WTC11 (cell line): ENCODE data around the gene TAS2R43. TPM values are rescaled to one million over a fixed set of nuclear protein-coding genes. Genes with fewer than 3 reads are reported as not detected.
"Not testable (repeated sequence)": the region's sequence is repeated elsewhere in the genome, so short reads cannot be mapped to it uniquely, and the experiment has no call there.

Experiments
- ATAC-seq: fragments of 200-7000 bp; cut with Tn5 transposase; 2 replicates; pipeline ENCODE4 v1.10.0; 2021; ENCODE audit warnings: mild to moderate bottlenecking, moderate library complexity
- CTCF ChIA-PET: fragments of 300-600 bp; sonication (Branson Sonifier 250); formaldehyde crosslinking; loops from one replicate; lab custom pipeline; 2021; ENCODE audit warnings: antibody characterized with exemption; lab: Charles Lee
- POLR2A ChIA-PET: fragments of 350-600 bp; sonication (Branson Sonifier 250); formaldehyde crosslinking; loops from one replicate; lab custom pipeline; 2021; ENCODE audit warnings: antibody characterized with exemption; lab: Charles Lee
- DNase-seq: peaks from one replicate; pipeline ENCODE4 v3.0.0; 2021; ENCODE audit warnings: low spot score
- H3K27ac Mint-ChIP-seq: 2 replicates; pipeline ENCODE4 v1.8.0; 2021; ENCODE audit warnings: mixed read lengths
- H3K27me3 Mint-ChIP-seq: 2 replicates; pipeline ENCODE4 v1.8.0; 2021; ENCODE audit warnings: low read depth, mild to moderate bottlenecking, moderate library complexity, mixed read lengths
- H3K36me3 Mint-ChIP-seq: 2 replicates; pipeline ENCODE4 v1.8.0; 2021; ENCODE audit warnings: mixed read lengths
- H3K4me1 Mint-ChIP-seq: 2 replicates; pipeline ENCODE4 v1.8.0; 2022; ENCODE audit warnings: mixed read lengths
- H3K4me3 Mint-ChIP-seq: 2 replicates; pipeline ENCODE4 v1.8.0; 2021; ENCODE audit warnings: mild to moderate bottlenecking, moderate library complexity, mixed read lengths
- H3K9me3 Mint-ChIP-seq: 2 replicates; pipeline ENCODE4 v1.8.0; 2021; ENCODE audit warnings: mixed read lengths
- CBFB ChIP-seq: sonication (generic); formaldehyde crosslinking; IDR thresholded peaks from 2 replicates; pipeline ENCODE4 v1.8.1; 2022; ENCODE audit warnings: mild to moderate bottlenecking, low read depth, missing genetic modification reagents
- CREM ChIP-seq: sonication (generic); formaldehyde crosslinking; IDR thresholded peaks from 2 replicates; pipeline ENCODE4 v1.8.1; 2022; ENCODE audit warnings: mild to moderate bottlenecking, missing genetic modification reagents, moderate library complexity
- EMX1 ChIP-seq: fragments of 250-450 bp; sonication (Bioruptor Pico); IDR thresholded peaks from 2 replicates; pipeline ENCODE4 v1.8.0; 2021; ENCODE audit warnings: mild to moderate bottlenecking
- GABPB1 ChIP-seq: sonication (generic); formaldehyde crosslinking; IDR thresholded peaks from 2 replicates; pipeline ENCODE4 v1.8.1; 2023; ENCODE audit warnings: mild to moderate bottlenecking, missing genetic modification reagents
- JUN ChIP-seq: sonication (generic); formaldehyde crosslinking; IDR thresholded peaks from 2 replicates; pipeline ENCODE4 v1.8.0; 2023; ENCODE audit warnings: mild to moderate bottlenecking, missing genetic modification reagents
- KAT7 ChIP-seq: sonication (generic); formaldehyde crosslinking; IDR thresholded peaks from 2 replicates; pipeline ENCODE4 v1.8.1; 2023; ENCODE audit warnings: missing genetic modification reagents, mild to moderate bottlenecking, borderline replicate concordance
- MYBL2 ChIP-seq: sonication (generic); formaldehyde crosslinking; IDR thresholded peaks from 2 replicates; pipeline ENCODE4 v1.8.1; 2023; ENCODE audit warnings: mild to moderate bottlenecking, moderate library complexity, missing genetic modification reagents
- NFE2L1 ChIP-seq: sonication (generic); formaldehyde crosslinking; IDR thresholded peaks from 2 replicates; pipeline ENCODE4 v1.8.1; 2023; ENCODE audit warnings: missing genetic modification reagents
- NR1H2 ChIP-seq: sonication (generic); formaldehyde crosslinking; IDR thresholded peaks from 2 replicates; pipeline ENCODE4 v1.9.0; 2021; ENCODE audit warnings: mild to moderate bottlenecking, moderate library complexity, missing genetic modification reagents
- NR3C1 ChIP-seq: sonication (generic); formaldehyde crosslinking; conservative IDR thresholded peaks from 2 replicates; pipeline ENCODE4 v1.8.1; 2023; ENCODE audit warnings: low read depth, mild to moderate bottlenecking, missing genetic modification reagents
- SMAD4 ChIP-seq: sonication (generic); formaldehyde crosslinking; IDR thresholded peaks from 2 replicates; pipeline ENCODE4 v1.8.0; 2022; ENCODE audit warnings: mild to moderate bottlenecking, missing genetic modification reagents
- total RNA-seq: library from RNA; stranded (reverse); gene quantifications from 3 replicates; pipeline ENCODE4 v1.2.3, GENCODE V29; 2021
- TF ChIP-seq, protein P1 (sequence below): fragments of 200-600 bp; IDR thresholded peaks from 2 replicates; pipeline ENCODE4 v1.8.0; 2022; ENCODE audit warnings: antibody characterized with exemption
- TF ChIP-seq, protein P2 (sequence below): sonication (generic); formaldehyde crosslinking; IDR thresholded peaks from 2 replicates; pipeline ENCODE4 v1.8.1; 2023; ENCODE audit warnings: mild to moderate bottlenecking, missing genetic modification reagents
- TF ChIP-seq, protein P3 (sequence below): fragments of 250-450 bp; sonication (Bioruptor Pico); IDR thresholded peaks from 2 replicates; pipeline ENCODE4 v1.8.0; 2021; ENCODE audit warnings: mild to moderate bottlenecking
- TF ChIP-seq, protein P4 (sequence below): sonication (generic); formaldehyde crosslinking; IDR thresholded peaks from 2 replicates; pipeline ENCODE4 v1.8.1; 2022; ENCODE audit warnings: low read depth, mild to moderate bottlenecking, moderate library complexity, missing genetic modification reagents, borderline replicate concordance

Gene TAS2R43
- total RNA-seq, 1 experiment from 2014 or later = 0.28 TPM

DNA sequence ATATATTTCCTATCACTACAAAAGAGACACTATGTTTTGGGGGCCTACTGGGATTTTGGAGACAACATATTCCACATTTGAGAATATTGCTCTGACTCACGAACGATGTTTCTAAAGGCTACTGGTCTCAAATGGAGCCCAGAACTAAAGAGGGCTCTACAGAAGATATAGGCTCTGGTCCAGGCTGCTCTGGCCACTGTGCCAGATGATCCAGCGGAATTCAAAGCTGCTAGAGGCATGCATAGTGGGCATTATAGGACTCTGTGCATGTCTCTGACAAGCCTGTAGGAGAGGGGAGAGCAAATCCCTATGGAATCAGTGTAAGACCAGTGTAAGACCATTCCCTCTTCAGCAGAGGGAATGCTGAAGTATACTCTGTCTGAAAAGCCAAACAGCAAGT, 38.3 kb upstream of the TAS2R43 start (continued):
- TF ChIP-seq, protein P1, sequence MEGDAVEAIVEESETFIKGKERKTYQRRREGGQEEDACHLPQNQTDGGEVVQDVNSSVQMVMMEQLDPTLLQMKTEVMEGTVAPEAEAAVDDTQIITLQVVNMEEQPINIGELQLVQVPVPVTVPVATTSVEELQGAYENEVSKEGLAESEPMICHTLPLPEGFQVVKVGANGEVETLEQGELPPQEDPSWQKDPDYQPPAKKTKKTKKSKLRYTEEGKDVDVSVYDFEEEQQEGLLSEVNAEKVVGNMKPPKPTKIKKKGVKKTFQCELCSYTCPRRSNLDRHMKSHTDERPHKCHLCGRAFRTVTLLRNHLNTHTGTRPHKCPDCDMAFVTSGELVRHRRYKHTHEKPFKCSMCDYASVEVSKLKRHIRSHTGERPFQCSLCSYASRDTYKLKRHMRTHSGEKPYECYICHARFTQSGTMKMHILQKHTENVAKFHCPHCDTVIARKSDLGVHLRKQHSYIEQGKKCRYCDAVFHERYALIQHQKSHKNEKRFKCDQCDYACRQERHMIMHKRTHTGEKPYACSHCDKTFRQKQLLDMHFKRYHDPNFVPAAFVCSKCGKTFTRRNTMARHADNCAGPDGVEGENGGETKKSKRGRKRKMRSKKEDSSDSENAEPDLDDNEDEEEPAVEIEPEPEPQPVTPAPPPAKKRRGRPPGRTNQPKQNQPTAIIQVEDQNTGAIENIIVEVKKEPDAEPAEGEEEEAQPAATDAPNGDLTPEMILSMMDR = no peak
- TF ChIP-seq CBFB (CRISPR knock-in tag) = no peak
- TF ChIP-seq, all 79 proteins: peak for 0

DNA sequence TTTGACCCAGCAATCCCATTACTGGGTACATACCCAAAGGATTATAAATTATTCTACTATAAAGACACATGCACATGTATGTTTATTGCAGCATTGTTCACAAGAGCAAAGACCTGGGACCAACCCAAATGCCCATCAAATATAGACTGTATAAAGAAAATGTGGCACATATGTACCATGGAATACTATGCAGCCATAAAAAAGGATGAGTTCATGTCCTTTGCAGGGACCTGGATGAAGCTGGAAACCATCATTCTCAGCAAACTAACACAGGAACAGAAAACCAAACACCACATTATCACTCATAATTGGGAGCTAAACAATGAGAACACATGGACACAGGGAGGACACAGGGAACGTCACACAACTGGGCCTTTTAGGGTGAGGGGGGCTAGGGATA, 22.0 kb upstream of the TAS2R43 start:
- CTCF ChIA-PET, POLR2A ChIA-PET, ATAC-seq, H3K27ac Mint-ChIP-seq, H3K27me3 Mint-ChIP-seq, DNase-seq, H3K4me3 Mint-ChIP-seq: not testable (repeated sequence)
- peaks cover 46% of the 10 kb centered on the region for H3K36me3 Mint-ChIP-seq
- peaks cover 44% of the 10 kb centered on the region for H3K9me3 Mint-ChIP-seq
- peaks cover 37% of the 10 kb centered on the region for H3K4me1 Mint-ChIP-seq

DNA sequence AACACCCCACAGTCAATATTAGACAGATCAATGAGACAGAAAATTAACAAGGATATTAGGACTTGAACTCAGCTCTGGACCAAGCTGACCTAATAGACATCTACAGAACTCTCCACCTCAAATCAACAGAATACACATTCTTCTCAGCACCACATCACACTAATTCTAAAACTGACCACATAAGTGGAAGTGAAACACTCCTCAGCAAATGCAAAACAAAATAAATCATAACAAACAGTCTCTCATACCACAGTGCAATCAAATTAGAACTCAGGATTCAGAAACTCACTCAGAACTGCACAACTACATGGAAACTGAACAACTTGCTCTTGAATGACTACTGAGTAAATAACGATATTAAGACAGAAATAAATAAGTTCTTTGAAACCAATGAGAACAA, 19.1 kb upstream of the TAS2R43 start:
- Mint-ChIP-seq H3K4me1 (peaks cover 21% of the 10 kb centered on the region), H3K36me3 (peaks cover 56% of the 10 kb centered on the region), H3K9me3 (peaks cover 46% of the 10 kb centered on the region)
- H3K27ac Mint-ChIP-seq, H3K27me3 Mint-ChIP-seq, ATAC-seq, POLR2A ChIA-PET, DNase-seq, CTCF ChIA-PET, H3K4me3 Mint-ChIP-seq: not testable (repeated sequence)

DNA sequence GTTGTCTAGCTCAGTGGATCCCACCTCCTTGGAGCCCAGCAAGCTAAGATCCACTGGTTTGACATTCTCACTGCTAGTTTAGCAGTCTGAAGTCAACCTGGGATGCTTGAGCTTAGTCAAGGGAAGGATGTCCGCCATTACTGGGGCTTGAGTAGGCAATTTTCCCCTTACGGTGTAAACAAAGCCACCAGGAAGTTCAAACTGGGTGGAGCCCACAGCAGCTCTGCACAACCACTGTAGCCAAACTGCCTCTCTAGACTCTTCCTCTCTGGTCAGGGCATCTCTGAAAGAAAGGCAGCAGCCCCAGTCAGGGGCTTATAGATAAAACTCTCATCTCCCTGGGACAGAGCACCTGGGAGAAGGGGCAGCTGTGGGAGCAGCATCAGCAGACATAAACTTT, 16.7 kb upstream of the TAS2R43 start:
- no peak overlapping the region for H3K27ac Mint-ChIP-seq
- POLR2A ChIA-PET = no interaction called here
- H3K9me3 Mint-ChIP-seq = peaks cover 45% of the 10 kb centered on the region
- H3K27me3 Mint-ChIP-seq = no peaks in the 10 kb centered on the region
- peaks cover 8% of the 10 kb centered on the region for H3K4me1 Mint-ChIP-seq
- no peak for ATAC-seq
- H3K36me3 Mint-ChIP-seq = peaks cover 61% of the 10 kb centered on the region
- TF ChIP-seq CREM (CRISPR knock-in tag) (no peak), NR3C1 (no peak), MYBL2 (no peak), KAT7 (CRISPR knock-in tag) (no peak), EMX1 (CRISPR knock-in tag) (no peak), NR1H2 (CRISPR knock-in tag) (no peak), GABPB1 (CRISPR knock-in tag) (no peak), JUN (no peak), SMAD4 (CRISPR knock-in tag) (no peak), NFE2L1 (CRISPR knock-in tag) (no peak)
- TF ChIP-seq, protein P2, sequence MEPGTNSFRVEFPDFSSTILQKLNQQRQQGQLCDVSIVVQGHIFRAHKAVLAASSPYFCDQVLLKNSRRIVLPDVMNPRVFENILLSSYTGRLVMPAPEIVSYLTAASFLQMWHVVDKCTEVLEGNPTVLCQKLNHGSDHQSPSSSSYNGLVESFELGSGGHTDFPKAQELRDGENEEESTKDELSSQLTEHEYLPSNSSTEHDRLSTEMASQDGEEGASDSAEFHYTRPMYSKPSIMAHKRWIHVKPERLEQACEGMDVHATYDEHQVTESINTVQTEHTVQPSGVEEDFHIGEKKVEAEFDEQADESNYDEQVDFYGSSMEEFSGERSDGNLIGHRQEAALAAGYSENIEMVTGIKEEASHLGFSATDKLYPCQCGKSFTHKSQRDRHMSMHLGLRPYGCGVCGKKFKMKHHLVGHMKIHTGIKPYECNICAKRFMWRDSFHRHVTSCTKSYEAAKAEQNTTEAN (CRISPR knock-in tag) = no peak
- TF ChIP-seq, protein P3, sequence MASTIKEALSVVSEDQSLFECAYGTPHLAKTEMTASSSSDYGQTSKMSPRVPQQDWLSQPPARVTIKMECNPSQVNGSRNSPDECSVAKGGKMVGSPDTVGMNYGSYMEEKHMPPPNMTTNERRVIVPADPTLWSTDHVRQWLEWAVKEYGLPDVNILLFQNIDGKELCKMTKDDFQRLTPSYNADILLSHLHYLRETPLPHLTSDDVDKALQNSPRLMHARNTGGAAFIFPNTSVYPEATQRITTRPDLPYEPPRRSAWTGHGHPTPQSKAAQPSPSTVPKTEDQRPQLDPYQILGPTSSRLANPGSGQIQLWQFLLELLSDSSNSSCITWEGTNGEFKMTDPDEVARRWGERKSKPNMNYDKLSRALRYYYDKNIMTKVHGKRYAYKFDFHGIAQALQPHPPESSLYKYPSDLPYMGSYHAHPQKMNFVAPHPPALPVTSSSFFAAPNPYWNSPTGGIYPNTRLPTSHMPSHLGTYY (CRISPR knock-in tag) = no peak
- TF ChIP-seq, protein P1 = no peak
- TF ChIP-seq, protein P4, sequence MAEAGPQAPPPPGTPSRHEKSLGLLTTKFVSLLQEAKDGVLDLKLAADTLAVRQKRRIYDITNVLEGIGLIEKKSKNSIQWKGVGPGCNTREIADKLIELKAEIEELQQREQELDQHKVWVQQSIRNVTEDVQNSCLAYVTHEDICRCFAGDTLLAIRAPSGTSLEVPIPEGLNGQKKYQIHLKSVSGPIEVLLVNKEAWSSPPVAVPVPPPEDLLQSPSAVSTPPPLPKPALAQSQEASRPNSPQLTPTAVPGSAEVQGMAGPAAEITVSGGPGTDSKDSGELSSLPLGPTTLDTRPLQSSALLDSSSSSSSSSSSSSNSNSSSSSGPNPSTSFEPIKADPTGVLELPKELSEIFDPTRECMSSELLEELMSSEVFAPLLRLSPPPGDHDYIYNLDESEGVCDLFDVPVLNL (CRISPR knock-in tag) = no peak
- TF ChIP-seq, all 79 proteins: peak for 0
- H3K4me3 Mint-ChIP-seq = no peak overlapping the region
- CTCF ChIA-PET = no interaction called here
- no peak for DNase-seq
